HCT116 (cell line): ENCODE measurements around the gene TRIM56. TPM values are rescaled to one million over a fixed set of nuclear protein-coding genes. Genes with fewer than 3 reads are reported as not detected.
"Not testable (repeated sequence)": the region's sequence is repeated elsewhere in the genome, so short reads cannot be mapped to it uniquely, and the experiment has no call there.

Source experiments
- ATAC-seq: fragments of 200-7000 bp; cut with Tn5 transposase; 2 replicates; pipeline ENCODE4 v1.9.1; 2020; ENCODE audit warnings: mild to moderate bottlenecking, moderate library complexity
- BruUV-seq: library from RNA; stranded (reverse); fragments of 400-500 nt; replicated peaks from 2 replicates; lab custom pipeline; 2021; lab: Mats Ljungman, UMichigan
- CTCF ChIA-PET: fragments of 300-600 bp; sonication (Branson Sonifier 250); formaldehyde crosslinking; loops from one replicate; lab custom pipeline; 2021; ENCODE audit warnings: antibody characterized with exemption; lab: Charles Lee
- POLR2A ChIA-PET: fragments of 300-600, 350-600 bp; sonication (Branson Sonifier 250); formaldehyde crosslinking; loops from one replicate; lab custom pipeline; 2021; ENCODE audit warnings: antibody characterized with exemption; lab: Charles Lee
- RAD21 ChIA-PET, 2 experiments: fragments of 300-600 bp; sonication (Branson Sonifier 250); formaldehyde crosslinking; loops; one replicate each; lab custom pipeline; 2023; ENCODE audit warnings: low total read pairs in 2 of 2; ENCODE audit not compliant: uncharacterized antibody in 2 of 2, unreplicated experiment in 2 of 2, low non-redundant PET in 1 of 2; lab: Charles Lee
- DNase-seq: peaks from one replicate; pipeline ENCODE4 v3.0.0-alpha.2; 2010; ENCODE audit warnings: low read depth, low spot score
- H2AFZ ChIP-seq: fragments of 200-600 bp; shearing (Covaris generic), sonication (generic); 2 replicates; pipeline ENCODE4 v1.6.1; 2017; ENCODE audit warnings: low read depth, mixed run types, mixed read lengths, antibody characterized with exemption, low read length; ENCODE audit not compliant: poor library complexity, severe bottlenecking
- H3K27ac ChIP-seq: 2 replicates; pipeline ENCODE4 v1.5.1; 2012; ENCODE audit warnings: low read depth, low read length
- H3K27me3 ChIP-seq: fragments of 200-600 bp; sonication (generic); 2 replicates; pipeline ENCODE4 v1.6.1; 2016; ENCODE audit warnings: mixed run types, low read length, mixed read lengths; ENCODE audit not compliant: insufficient read depth
- H3K36me3 ChIP-seq, 2 experiments: fragments of 200-500 bp in 1 of 2; fragments of 200-600 bp in 1 of 2; sonication (Bioruptor generic) in 1 of 2; sonication (generic) in 1 of 2; 2 replicates each; pipeline versions ENCODE4 v1.5.1 to v1.6.1; 2014 to 2016; ENCODE audit warnings: low read length in 2 of 2, inconsistent platforms in 1 of 2, mixed read lengths in 1 of 2, mixed run types in 1 of 2; ENCODE audit not compliant: insufficient read depth in 2 of 2, control insufficient read depth in 1 of 2
- H3K4me1 ChIP-seq, 2 experiments: fragments of 200-600 bp in 1 of 2; sonication (generic) in 1 of 2; 2 replicates each; pipeline versions ENCODE4 v1.5.1 to v1.6.1; 2012 to 2017; ENCODE audit warnings: low read length in 2 of 2, inconsistent platforms in 1 of 2, mild to moderate bottlenecking in 1 of 2, mixed read lengths in 1 of 2, mixed run types in 1 of 2, moderate library complexity in 1 of 2; ENCODE audit not compliant: insufficient read depth in 2 of 2, control insufficient read depth in 1 of 2
- H3K4me2 ChIP-seq: fragments of 200-600 bp; sonication (generic); 2 replicates; pipeline ENCODE4 v1.6.1; 2017; ENCODE audit warnings: mixed run types, low read length, mixed read lengths
- H3K4me3 ChIP-seq, 2 experiments: fragments of 200-600 bp in 1 of 2; sonication (generic) in 1 of 2; replicated peaks in 1 of 2; 2 replicates each; pipeline ENCODE4 v1.5.1; 2011 to 2016; ENCODE audit warnings: low read length in 2 of 2, control low read depth in 1 of 2, low read depth in 1 of 2, mild to moderate bottlenecking in 1 of 2, mixed read lengths in 1 of 2, mixed run types in 1 of 2
- H3K79me2 ChIP-seq: fragments of 200-600 bp; sonication (generic); 2 replicates; pipeline ENCODE4 v1.6.1; 2017; ENCODE audit warnings: mild to moderate bottlenecking, mixed run types, low read length, moderate library complexity, mixed read lengths; ENCODE audit not compliant: insufficient read depth
- H3K9ac ChIP-seq: fragments of 200-600 bp; sonication (generic); 2 replicates; pipeline ENCODE4 v1.6.1; 2016; ENCODE audit warnings: low read length, mixed read lengths
- H3K9me2 ChIP-seq: fragments of 200-600 bp; sonication (generic), shearing (Covaris generic); 2 replicates; pipeline ENCODE4 v1.6.1; 2017; ENCODE audit warnings: mixed run types, mild to moderate bottlenecking, moderate library complexity; ENCODE audit not compliant: insufficient read depth
- H3K9me3 ChIP-seq, 2 experiments: fragments of 200-500 bp in 1 of 2; fragments of 200-600 bp in 1 of 2; sonication (Bioruptor generic) in 1 of 2; sonication (generic) in 1 of 2; 2 replicates each; pipeline ENCODE4 v1.6.1; 2014 to 2017; ENCODE audit warnings: low read length in 2 of 2, mixed read lengths in 2 of 2, inconsistent platforms in 1 of 2, low read depth in 1 of 2, mild to moderate bottlenecking in 1 of 2, mixed run types in 1 of 2, moderate library complexity in 1 of 2; ENCODE audit not compliant: control insufficient read depth in 1 of 2, insufficient read depth in 1 of 2
- H4K20me1 ChIP-seq: fragments of 200-600 bp; sonication (generic), shearing (Covaris generic); 2 replicates; pipeline ENCODE4 v1.6.1; 2017; ENCODE audit warnings: mixed run types, mild to moderate bottlenecking, moderate library complexity; ENCODE audit not compliant: insufficient read depth
- CEBPB ChIP-seq: IDR thresholded peaks from 2 replicates; pipeline ENCODE4 v1.6.1; 2012; ENCODE audit warnings: low read depth
- EGR1 ChIP-seq: IDR thresholded peaks from 2 replicates; pipeline ENCODE4 v1.6.1; 2012; ENCODE audit warnings: low read depth
- FOSL1 ChIP-seq: IDR thresholded peaks from 2 replicates; pipeline ENCODE4 v1.6.1; 2012; ENCODE audit warnings: low read depth
- JUND ChIP-seq: IDR thresholded peaks from 2 replicates; pipeline ENCODE4 v1.6.1; 2012
- REST ChIP-seq: IDR thresholded peaks from 2 replicates; pipeline ENCODE4 v1.6.1; 2012; ENCODE audit warnings: low read depth
- SIN3A ChIP-seq: IDR thresholded peaks from 2 replicates; pipeline ENCODE4 v1.6.1; 2012; ENCODE audit warnings: low read depth
- SRF ChIP-seq: IDR thresholded peaks from 2 replicates; pipeline ENCODE4 v1.6.1; 2012; ENCODE audit warnings: low read depth
- ZBTB33 ChIP-seq: IDR thresholded peaks from 2 replicates; pipeline ENCODE4 v1.6.1; 2011; ENCODE audit warnings: mild to moderate bottlenecking, low read length, moderate library complexity; ENCODE audit not compliant: insufficient replicate concordance; ENCODE audit errors: extremely low read depth
- intact Hi-C: fragments of 100-400 bp; cut with micrococcal nuclease; formaldehyde crosslinking; loops from 2 replicates; pipeline ENCODE4 v1.10.0; 2022
- total RNA-seq: library from RNA; stranded (reverse); gene quantifications from one replicate; pipeline ENCODE4 v1.2.1, GENCODE V29; 2021; ENCODE audit not compliant: unreplicated experiment

Gene TRIM56
- total RNA-seq, 1 experiment from 2014 or later = 25.9 TPM

- Histone ChIP-seq H3K36me3 (peaks cover 5 to 6% of the 10 kb centered on the region in 2 experiments; a peak in 3 of 4 replicates), H3K79me2 (peaks cover 17% of the 10 kb centered on the region), H3K9me3 (no peaks in the 10 kb centered on the region), H3K27me3 (no peaks in the 10 kb centered on the region), H3K4me2 (no peak overlapping the region), H3K4me3 (no peak overlapping the region), H3K9ac (no peak overlapping the region), H2AFZ (no peak overlapping the region), H3K9me2 (no peaks in the 10 kb centered on the region), H3K4me1 (peaks cover 10 to 33% of the 10 kb centered on the region in 2 experiments), H3K27ac (no peak overlapping the region), H4K20me1 (no peaks in the 10 kb centered on the region)
- ATAC-seq = no peak
- DNase-seq = no peak
- no TSS peak for BruUV-seq
- TF ChIP-seq JUND (no peak), FOSL1 (no peak), CEBPB (no peak), SIN3A (no peak), REST (no peak), ZBTB33 (no peak), EGR1 (no peak), SRF (no peak)
- ChIA-PET RAD21 (no interaction called here), POLR2A (interaction anchor here (0.7 kb wide), 2 partner anchors 217 to 447 kb away, joined by 3 to 4 read pairs; no protein-coding TSS in a partner anchor), CTCF (interaction anchor here (0.6 kb wide), 1 partner anchor 15 kb away, joined by 4 read pairs; no protein-coding TSS in a partner anchor)
- intact Hi-C loops = no loop called here
Measured at GRCh38 chr7:101089876-101090275, 4.6 kb downstream of the TRIM56 start.

GRCh38 chr7:101092266-101092905 is 7.1 kb downstream of the TRIM56 start:
- H2AFZ ChIP-seq, H3K4me2 ChIP-seq, H3K9me2 ChIP-seq, ATAC-seq, BruUV-seq, intact Hi-C loops, H3K4me3 ChIP-seq, H3K79me2 ChIP-seq, H4K20me1 ChIP-seq, H3K27me3 ChIP-seq, CTCF ChIA-PET, H3K9ac ChIP-seq, DNase-seq, RAD21 ChIA-PET, H3K9me3 ChIP-seq, H3K36me3 ChIP-seq, H3K27ac ChIP-seq: not testable (repeated sequence)
- POLR2A ChIA-PET = interaction anchor here (1.1 kb wide), 1 partner anchor 35 kb away, joined by 3 read pairs; the partner anchor contains the start of gene SERPINE1
- H3K4me1 ChIP-seq = peaks cover 6 to 35% of the 10 kb centered on the region in 2 experiments
